GM20000 (cell line): Measurements from ENCODE around the gene TRIM56.
"Not testable (repeated sequence)": the region's sequence is repeated elsewhere in the genome, so short reads cannot be mapped to it uniquely, and the experiment has no call there.

Experiments
- DNase-seq: peaks from one replicate; pipeline ENCODE4 v3.0.0; 2012; ENCODE audit warnings: low spot score
- CTCF ChIP-seq: IDR thresholded peaks from 2 replicates; pipeline ENCODE4 v1.5.1; 2012; ENCODE audit warnings: mild to moderate bottlenecking, control low read depth; ENCODE audit errors: extremely low read depth, missing control alignments

TRIM56 gene

GRCh38 chr7:101109368-101109767 is 24.1 kb downstream of the TRIM56 start:
- no peak for TF ChIP-seq CTCF
- no peak for DNase-seq

- TF ChIP-seq CTCF: no peak
Observed at GRCh38 chr7:101111261-101111660, 26.0 kb downstream of the TRIM56 start.

GRCh38 chr7:101112233-101112632 is 27.0 kb downstream of the TRIM56 start:
- TF ChIP-seq CTCF: no peak

More at GRCh38 chr7:101111261-101111660, 26.0 kb downstream of the TRIM56 start:
- no peak for DNase-seq

GRCh38 chr7:101113140-101113539 is 27.9 kb downstream of the TRIM56 start:
- DNase-seq: not testable (repeated sequence)

More at GRCh38 chr7:101112233-101112632, 27.0 kb downstream of the TRIM56 start:
- DNase-seq: no peak

- no peak for TF ChIP-seq CTCF
- DNase-seq: no peak
Observed at GRCh38 chr7:101113836-101114235, 28.6 kb downstream of the TRIM56 start.

GRCh38 chr7:101114492-101114891 is 29.2 kb downstream of the TRIM56 start:
- no peak for DNase-seq
- TF ChIP-seq CTCF: no peak

- no peak for TF ChIP-seq CTCF
Observed at GRCh38 chr7:101115215-101115614, 29.9 kb downstream of the TRIM56 start.

GRCh38 chr7:101116898-101117297 is 31.6 kb downstream of the TRIM56 start:
- TF ChIP-seq CTCF: no peak
- no peak for DNase-seq

More at GRCh38 chr7:101115215-101115614, 29.9 kb downstream of the TRIM56 start:
- DNase-seq: no peak
